NCI-H146 treated with DMSO at 0.1 percent for 48 hours (cell line): Measurements from ENCODE around the gene FAM107B.

Experiments
- DNase-seq: peaks from one replicate; lab custom pipeline; 2025; ENCODE audit not compliant: unreplicated experiment; lab: John Stamatoyannopoulos, UW

The FAM107B gene

DNA sequence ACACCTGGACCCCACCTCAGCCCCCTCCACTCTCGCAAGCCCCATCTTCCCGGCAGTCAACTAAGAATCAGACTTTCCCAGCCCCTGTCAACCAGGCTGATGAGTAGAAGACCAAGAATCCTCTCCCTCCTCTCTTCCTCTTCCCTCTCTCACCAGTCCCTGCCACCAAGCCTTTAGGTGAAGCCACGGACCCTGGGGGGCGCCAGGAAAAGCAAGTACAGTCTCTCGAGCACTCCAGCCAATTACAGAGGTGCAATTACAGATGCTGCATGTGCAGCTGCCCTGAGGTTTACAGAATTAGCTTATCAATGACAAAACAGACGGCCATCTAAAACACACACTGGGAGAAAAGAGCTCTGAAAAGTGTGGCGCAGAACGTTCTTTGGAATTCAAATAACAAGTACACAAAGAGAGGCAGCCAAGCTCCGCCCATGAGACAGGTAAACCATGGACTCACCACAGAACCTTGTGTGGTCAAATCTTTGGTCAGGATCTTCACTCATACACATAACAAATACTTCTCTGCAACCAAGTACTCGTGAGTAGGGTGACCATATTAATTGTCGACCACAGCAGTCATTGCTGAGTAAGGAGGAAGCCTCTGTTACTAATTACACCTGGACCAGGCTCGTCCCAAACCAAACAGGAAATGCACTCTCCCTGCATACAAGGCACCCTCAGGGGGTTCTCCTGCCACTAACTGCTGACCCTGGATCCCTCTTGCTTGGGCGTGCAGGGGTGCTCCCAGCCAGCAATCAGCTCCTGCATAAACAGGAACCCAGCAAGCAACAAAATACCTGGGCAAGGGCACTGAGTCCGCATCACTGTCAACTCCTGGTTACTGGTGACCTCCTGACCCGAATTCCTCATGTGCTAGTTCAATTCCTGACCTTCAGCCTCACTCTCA is 189.2 kb downstream of the FAM107B start:
- peak; percentile 84 for DNase-seq

DNA sequence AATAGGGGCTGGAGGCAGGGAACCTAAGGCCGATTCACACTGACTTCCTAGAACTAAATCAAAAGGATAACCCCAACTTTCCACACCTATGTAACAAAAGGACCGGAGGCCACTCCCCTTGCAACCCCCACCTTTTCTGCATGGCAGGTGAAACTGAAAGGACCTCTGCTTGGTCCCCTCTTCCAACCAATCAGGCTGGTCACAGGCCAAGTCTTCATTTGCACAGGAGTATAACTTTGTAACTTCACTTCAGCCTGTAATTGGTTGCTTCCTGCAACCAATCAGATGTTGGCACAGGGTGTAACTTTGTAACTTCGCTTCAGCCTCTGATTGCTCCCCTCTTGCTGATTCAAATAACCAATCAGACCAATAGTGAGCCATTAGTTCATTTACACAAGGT is 190.0 kb downstream of the FAM107B start:
- DNase-seq: no peak

DNA sequence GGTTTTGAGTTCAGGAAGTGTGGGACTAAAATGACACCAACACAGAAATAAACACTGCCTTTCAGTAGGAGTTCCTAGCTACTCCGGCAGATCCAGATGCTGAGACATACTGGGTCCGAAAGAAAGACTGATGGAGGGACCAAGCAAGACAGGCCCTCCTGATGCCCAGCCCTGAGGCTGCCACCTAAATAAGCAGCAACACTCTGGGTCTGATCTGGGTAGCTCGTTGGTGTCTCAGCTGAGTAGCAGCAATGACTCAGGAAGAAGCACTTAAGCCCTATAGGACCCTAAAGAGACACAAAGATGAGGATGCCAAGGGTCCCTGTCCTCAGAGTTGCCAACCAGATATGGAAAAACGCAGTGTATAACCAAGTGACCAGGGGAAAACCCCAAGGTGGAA is 190.7 kb downstream of the FAM107B start:
- DNase-seq: no peak

DNA sequence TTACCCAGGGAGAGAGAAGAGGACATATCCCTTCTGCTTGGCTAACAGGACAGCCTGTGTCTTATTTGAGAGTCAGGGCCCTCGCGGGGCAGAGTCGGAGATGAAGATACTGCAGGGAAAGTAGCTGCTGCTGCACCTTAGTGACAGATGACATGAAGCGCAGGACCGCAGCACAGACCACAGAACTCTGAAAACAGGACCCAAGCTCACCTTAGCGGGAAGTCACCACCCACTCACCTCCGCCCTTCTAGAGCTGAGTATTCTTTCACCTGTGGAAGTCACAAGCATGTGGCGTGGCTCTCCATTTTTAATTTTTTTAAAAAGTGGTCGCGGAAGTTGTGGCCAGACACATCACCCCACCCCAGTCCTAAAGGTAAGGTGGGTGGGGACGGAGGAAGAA is 191.4 kb downstream of the FAM107B start:
- no peak for DNase-seq

DNA sequence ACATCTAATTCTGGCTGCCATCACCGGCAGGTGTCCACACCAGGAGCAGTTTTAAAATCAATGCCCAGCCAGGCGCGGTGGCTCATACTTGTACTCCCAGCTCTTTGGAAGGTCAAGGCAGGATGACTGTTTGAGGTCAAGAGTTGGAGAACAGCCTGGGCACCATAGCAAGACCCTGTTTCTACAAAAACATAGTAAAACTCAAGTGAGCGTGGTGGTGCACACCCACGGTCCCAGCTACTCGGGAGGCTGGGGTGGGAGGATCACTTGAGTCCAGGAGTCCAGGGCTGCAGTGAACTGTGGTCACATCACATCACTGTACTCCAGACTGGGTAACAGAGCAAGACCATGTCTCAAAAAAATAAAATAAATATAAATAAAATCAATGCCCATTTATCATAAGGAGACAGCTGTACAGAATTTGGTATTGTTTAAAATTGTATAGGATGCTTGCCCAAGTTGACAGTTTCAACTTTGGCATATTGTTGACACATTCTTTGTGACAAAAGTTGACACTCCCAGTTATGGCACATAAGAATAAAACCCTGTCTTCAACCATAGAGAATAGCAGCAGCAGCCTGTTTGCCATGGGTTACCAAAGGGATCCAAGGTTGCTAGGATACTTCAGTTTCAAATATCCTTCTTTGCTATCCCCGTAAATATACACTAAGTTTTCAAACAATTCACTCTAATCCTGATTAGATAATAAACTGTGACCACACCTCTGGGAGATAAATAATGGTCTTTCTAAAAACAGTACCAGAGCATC is 193.0 kb downstream of the FAM107B start:
- DNase-seq: no peak

DNA sequence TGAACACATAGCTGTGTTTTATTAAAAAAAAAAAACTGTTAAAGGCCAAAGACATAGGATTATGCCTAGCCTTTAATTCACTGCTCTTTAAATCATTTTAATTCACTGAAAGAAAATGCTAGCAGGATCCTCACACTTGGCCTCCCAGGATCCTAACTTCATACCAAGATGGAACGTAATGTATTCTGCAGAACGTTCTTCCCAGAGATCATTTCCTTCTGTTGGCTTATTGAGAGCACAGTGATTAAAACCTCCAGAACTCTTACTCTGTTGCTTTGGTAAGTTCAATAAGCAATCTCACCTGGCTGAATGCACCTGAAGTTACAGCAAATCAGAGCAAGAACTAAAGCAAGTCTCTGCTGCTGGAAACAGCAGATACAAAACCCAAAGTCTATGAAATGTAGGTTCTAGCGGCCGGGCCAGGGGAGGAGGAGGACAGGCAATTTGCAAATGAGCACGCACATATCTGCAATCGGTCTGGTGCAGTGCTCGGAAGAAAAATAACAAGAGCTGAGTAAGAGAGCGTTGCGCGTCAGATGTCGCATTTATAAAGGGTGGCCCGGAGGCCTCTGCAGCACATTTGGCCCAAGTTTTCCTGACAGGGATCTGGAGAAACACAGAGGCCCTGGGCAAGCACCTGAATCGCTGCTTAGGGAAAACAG is 193.9 kb downstream of the FAM107B start:
- no peak for DNase-seq

DNA sequence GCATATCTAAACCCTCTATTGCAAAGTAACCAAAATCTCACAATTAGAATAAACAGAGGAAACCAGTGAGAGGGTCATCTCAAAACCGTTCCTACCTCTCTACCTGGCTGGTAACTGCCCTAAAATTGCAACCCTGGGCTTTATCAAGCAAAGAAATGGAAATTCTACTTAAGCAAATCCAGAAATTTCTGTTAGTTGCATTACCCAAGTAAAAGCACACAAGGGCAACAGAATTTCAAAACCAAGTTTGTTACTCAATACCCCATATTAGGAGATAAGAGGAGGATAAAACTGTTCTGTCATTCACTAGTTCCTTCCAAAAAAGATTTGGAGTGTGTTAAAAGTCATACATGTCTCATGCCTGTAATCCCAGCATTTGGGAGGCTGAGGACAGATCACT is 195.3 kb downstream of the FAM107B start:
- no peak for DNase-seq

DNA sequence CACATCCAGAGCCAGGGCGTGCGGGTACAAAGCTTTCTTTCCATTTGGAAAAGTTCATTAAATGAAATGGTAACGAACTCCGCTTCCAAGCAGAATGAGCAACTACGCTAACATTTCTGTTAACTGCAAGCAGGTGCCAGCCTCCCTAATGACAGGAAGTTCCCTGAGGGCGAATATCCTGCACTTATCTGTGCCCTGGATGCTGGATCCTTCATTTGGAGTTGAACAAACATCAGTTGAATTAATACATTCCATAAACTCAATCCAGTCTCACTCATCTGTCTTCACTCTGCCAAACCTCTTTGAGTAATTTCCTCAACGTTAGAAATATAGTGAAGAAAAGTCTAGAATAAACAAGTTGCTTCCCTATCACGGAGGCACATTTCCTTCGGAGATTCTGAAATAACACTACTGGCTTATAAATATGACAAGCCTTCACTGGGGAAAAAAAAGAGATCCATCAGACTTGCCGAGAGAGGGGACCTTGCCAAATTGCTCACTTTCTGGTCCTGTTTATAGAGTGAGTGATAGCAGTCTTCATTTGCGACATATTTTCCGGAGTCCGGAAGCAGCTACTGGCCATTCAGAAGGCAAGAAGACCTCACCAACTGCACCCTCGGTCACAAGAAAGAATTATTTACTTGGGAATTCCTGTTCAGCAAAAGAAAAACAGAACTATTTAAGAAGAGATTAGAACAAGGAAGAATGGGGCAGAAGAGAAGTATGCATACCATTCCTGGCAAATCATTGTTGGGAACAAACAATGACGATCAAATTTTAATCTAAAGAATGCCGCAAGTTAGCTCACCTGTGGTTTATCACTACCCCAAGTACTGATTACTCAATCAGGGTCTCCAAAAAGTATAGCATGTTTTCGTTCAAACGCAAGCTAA is 196.4 kb downstream of the FAM107B start:
- DNase-seq: no peak

DNA sequence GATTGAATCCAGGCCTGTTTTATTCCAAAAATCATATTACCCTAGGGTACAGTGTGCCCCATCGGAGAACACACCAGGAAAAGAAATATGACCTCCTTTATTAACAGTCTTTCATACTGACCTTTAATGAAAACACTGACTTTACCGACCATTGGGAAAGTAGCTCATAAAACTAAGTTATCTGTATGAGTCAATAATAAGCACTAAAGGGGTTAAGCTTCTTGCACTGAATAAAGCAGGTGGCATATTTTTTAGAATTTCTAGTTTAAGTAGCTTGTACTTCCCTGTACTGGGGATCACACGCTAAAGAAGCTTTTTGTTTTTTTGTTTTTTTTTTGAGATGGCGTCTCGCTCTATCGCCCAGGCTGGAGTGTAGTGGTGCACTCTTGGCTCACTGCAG is 199.8 kb downstream of the FAM107B start:
- no peak for DNase-seq

DNA sequence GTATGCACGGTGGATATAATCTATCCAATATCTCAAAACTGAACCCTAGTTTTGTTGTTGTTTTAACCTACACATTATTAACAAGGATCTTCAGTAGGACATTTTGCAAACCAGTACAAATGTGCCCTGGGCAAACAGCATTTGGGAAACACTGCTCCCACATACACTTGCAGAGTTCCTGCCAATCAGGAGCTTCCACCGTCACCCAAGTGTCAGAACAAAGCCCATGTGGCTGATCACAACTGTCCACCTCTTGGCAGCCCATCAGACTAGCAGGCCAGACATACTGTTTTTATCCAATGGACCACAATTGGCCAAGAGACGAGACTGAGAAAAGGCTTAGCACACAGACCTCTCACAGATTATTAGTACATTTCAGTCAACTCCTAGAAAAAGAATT is 200.4 kb downstream of the FAM107B start:
- no peak for DNase-seq

DNA sequence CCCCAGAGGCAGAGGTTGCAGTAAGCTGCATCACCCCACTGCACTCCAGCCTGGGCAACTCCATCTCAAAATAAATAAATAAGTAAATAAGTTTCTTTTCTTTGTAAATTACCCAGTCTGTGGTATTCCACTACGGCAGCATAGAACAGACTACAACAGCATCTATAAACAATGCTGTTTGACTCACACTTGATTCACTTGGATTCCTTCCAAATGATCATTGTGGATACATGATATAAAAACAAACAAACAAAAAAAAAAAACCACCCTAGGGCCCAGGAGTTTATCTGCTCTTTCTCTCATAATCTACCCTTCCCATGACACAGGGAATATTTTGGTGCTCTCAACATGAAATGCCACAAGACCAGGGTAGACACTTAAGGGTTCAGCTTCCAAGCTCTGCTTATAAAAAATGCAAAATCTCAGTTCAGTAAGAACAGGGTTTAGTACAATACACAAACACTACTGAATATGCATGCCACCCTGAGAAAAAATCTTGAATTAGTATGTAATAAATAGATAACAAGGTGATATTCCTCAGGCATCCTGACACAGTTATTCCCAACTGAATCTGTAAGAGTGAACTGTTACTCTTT is 200.9 kb downstream of the FAM107B start:
- no peak for DNase-seq

DNA sequence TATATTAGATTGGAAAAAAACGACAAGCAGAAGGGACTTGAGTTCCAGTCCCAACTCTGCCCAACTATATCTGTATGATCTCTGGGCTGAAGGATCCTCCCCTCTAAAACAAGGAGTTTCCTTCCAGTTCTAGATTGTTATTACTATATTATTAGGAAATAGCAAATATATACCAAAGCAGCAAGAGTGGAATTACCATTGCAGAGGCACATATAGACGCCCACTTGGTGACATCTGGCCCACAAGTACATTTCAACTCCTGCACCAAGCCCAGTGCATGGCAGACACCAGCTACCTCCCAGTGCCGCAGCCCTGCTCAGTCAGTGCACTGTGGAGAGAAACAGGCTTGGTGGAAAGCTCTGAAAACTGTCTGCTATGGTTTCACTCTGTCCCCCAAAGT is 201.9 kb downstream of the FAM107B start:
- no peak for DNase-seq

DNA sequence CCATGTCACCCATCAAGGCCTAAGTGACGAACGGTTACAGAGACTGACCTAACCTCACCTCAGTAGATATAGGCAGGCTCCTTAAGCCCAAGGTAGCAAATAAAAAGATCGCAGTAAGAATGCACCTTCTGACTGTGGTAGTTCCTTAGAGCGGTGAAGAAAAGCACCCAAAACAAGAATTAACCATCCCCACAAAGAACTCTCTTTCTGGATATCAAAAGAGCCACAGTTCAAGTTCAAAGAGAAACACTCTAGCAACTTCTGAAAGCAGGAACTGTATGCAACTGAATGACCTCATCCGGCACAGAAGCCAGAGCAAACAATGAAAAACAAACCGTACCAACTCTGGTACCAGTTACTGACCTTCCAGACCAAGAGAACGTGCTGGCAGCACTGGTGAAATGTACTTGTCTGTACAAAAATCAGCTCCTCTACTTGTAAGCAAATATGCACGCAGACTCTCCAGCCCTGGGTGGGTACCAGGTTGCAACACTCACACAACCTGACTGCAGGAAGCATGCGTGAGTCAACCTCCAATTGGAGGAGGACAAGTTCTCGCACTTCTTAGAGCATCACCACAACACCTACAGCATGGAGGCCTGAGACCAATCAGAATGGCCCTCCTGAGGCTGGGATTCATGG is 202.7 kb downstream of the FAM107B start:
- DNase-seq: no peak

DNA sequence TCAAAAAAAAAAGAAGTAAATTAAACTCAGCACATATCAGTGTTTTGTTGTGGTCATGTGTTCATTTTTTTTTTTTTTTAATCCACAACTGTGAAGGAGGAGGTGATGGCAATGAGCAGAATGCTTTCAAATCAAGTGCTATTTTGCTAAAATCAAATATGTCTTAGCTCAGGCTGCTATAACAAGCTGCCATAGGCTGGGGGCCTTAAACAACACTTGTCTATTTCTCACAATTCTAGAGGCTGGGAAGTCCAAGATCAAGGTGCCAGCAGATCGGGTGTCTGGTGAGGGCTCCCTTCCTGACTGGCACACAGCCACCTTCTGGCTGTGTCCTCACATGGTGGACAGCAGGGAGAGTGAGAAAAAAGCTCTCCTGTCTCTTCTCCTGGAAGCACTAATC is 203.9 kb downstream of the FAM107B start:
- DNase-seq: no peak

DNA sequence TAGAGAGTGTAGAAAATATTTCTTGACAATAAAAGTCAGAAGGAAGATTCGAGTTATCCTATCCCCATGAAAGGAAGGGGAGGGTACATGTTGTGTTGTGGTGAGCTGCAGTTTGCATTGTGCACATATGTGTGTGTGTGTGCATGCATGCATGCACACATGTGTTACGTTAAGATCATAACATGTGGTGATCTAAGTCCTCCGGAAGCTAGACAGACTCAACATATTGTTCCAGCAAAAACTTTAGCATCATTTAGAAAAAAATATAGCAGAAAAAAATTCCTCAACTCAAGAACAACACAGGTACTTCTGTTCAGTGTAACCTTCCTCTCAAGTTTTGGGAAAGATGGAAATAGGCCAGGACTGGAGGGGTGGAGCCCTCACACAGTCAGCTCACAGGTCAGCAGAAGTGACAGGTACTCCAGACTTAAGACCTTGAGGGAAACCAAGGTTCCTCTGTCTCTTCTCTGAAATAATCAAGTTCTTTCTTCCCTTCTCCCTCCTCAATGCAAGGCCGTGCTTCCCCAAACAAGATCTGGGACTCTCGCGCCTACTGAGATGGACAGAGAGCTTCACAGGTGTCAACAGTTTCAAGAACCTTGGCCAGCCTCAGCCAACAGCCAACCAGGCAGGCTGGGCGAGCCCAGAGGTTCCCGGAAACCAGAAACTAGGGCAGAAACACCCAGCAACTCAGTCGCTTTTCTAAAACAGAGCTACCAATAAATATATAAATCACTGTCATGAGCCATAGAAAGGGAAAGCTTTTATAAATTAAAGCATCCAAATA is 205.2 kb downstream of the FAM107B start:
- no peak for DNase-seq

DNA sequence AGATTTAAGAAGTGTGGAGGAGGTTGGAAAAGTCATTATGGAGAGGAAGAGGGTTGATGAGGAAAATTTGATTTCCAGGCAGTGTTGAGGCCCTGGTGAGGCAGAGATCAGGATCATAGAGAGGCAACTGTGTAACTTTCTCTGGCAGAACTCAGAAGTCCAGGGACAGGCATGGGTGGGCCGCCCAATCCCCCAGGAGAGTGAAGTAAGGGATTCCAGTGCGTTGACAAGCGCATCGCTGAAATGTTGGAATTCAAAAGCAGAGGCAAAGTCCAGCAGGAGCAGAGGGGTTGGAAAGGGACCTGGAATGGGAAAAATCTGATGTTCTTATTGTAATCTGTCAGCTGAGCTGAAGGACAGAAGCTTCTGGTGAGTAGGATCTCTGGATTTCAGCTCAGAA is 207.3 kb downstream of the FAM107B start:
- DNase-seq: no peak

DNA sequence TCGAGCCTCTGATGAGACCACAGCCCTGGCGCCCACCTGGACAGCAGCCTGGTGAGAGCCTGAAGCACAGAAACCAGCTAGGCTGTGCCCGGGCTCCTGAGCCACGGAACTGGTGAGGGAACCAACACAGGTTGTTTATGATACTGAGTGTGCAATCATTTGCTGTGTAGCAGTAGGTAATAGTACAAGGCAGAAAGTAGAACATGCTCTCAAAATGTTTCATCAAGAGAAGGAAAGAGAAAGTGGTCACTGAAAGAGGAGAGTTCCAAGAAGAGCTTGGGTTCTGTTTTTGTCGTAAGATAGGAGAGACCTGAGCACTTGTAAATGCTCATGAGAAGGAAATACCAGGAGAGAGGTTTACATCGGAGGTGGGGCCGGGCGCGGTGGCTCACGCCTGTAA is 208.2 kb downstream of the FAM107B start:
- no peak for DNase-seq

DNA sequence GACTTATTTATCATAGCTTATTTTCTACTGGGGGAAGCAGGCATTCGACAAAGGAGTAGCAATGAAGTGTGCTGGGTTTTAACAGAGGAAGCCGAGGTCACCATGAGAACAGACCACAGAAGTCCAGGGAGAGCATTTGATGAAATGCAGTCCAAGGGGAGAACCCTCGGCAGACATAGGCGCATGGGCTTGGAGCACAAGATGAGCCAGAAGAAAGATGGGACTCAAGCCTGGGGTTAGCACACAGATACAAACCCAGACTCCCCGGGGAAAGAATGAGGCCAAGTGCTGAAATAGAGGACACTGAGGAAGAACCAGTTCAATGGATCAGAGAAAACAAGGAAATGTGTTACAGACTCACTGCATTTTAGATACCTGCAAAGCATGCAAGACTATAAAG is 209.5 kb downstream of the FAM107B start:
- DNase-seq: no peak

DNA sequence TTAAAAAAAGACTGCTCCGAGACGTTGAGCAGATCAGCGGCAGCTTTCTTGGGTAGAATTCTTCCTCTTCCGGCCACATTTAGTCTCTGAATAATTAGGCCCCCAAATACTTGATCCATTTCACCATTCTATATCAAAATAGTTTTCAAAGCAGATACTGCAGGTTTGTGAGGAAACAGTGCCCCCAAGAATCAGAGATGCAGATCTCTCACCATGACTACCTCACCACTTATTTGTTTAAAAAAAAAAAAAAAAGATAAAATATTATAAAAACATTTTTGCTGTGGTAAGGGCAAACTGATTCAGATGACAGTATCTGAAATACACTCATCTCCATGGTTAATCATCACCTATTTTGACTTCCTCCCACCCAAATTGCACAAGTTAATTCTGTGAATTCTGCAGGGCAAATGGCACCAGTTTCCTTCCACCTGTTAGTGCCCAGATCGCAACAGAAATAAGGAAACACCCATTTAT is 210.4 kb downstream of the FAM107B start:
- no peak for DNase-seq
